Dendritic cell treated with granulocyte-macrophage colony-stimulating factor and Interleukin-4, amounts not matched to agents 40 ng/mL and 50 ng/mL, for 4 days (primary cell): Measurements from ENCODE around the gene FBXO24.

ENCODE experiments used
- H3K27ac Mint-ChIP-seq: one replicate; pipeline ENCODE4 v1.8.0; 2022; ENCODE audit warnings: mild to moderate bottlenecking, mixed read lengths
- H3K27me3 Mint-ChIP-seq: one replicate; pipeline ENCODE4 v1.8.0; 2022; ENCODE audit warnings: mild to moderate bottlenecking, mixed read lengths
- H3K36me3 Mint-ChIP-seq: one replicate; pipeline ENCODE4 v1.8.0; 2022; ENCODE audit warnings: low read depth, mixed read lengths
- H3K4me1 Mint-ChIP-seq: one replicate; pipeline ENCODE4 v1.8.0; 2022; ENCODE audit warnings: low read depth, mixed read lengths
- H3K4me3 Mint-ChIP-seq: one replicate; pipeline ENCODE4 v1.8.0; 2022; ENCODE audit warnings: mild to moderate bottlenecking, moderate library complexity, mixed read lengths
- H3K9me3 Mint-ChIP-seq: one replicate; pipeline ENCODE4 v1.8.0; 2022; ENCODE audit warnings: mixed read lengths
- intact Hi-C: fragments of 100-400 bp; cut with micrococcal nuclease; formaldehyde crosslinking; loops from one replicate; pipeline ENCODE4 v1.15.0; 2022

The FBXO24 gene

GRCh38 chr7:100613412-100614175 is 27.5 kb downstream of the FBXO24 start:
- peaks cover 28% of the 10 kb centered on the region for H3K36me3 Mint-ChIP-seq
- intact Hi-C loops = loop anchor here (2.0 kb wide), 1 partner anchor 13 kb away; no protein-coding TSS in a partner anchor
- peaks cover 2% of the 10 kb centered on the region for H3K27me3 Mint-ChIP-seq
- peak overlapping the region; percentile 68 for H3K27ac Mint-ChIP-seq
- peaks cover 38% of the 10 kb centered on the region for H3K4me1 Mint-ChIP-seq
- H3K4me3 Mint-ChIP-seq = peak overlapping the region; percentile 96
- H3K9me3 Mint-ChIP-seq = no peaks in the 10 kb centered on the region

DNA sequence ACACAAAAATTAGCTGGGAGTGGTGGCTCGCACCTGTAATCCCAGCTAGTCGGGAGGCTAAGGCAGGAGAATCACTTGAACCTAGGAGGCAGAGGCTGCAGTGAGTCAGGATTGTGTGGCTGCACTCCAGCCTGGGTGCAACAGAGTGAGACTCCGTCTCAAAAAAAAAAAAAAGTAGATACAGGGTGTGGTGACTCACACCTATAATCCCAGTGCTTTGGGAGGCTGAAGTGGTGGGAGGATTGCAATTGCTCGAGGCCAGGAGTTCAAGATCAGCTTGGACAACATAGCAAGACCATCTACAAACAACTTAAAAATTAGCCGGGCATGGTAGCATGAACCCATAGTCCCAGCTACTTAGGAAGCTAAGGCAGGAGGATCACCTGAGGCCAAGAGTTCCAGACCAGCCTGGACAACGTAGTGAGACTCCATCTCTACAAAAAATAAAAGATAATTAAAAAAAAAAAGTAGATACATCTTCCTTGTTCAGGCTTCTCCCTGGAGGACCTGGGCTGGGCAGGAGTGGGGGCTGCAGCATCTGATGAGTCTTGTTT is 28.3 kb downstream of the FBXO24 start:
- Mint-ChIP-seq H3K36me3 (peaks cover 28% of the 10 kb centered on the region), H3K4me1 (peaks cover 36% of the 10 kb centered on the region), H3K4me3 (peak overlapping the region; percentile 96), H3K27me3 (peaks cover 2% of the 10 kb centered on the region), H3K27ac (peak overlapping the region; percentile 68), H3K9me3 (no peaks in the 10 kb centered on the region)
- intact Hi-C loops = no loop called here

DNA sequence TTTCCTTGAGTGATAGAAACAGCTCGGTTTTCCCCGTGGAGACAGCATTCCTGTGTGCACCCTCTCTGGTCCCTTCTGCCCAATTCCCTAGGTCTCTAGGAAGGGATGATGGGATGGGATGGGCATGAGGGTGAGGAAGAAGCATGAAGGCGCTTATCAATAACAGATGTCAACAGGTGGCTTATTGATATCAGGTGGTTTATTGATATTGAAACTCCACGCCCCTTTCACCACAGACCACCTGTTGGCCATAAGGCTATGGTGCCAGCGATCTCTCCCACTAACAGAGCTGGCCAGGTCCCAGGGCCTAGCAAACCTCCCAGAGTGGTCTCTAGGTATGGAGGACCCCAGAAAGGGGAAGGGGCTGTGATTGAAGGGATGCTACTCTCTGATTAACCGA is 34.1 kb downstream of the FBXO24 start:
- Mint-ChIP-seq H3K27ac (no peak overlapping the region), H3K27me3 (peaks cover 6% of the 10 kb centered on the region), H3K36me3 (peaks cover 3% of the 10 kb centered on the region), H3K4me1 (peaks cover 13% of the 10 kb centered on the region), H3K9me3 (no peaks in the 10 kb centered on the region), H3K4me3 (no peak overlapping the region)
- intact Hi-C loops = no loop called here

DNA sequence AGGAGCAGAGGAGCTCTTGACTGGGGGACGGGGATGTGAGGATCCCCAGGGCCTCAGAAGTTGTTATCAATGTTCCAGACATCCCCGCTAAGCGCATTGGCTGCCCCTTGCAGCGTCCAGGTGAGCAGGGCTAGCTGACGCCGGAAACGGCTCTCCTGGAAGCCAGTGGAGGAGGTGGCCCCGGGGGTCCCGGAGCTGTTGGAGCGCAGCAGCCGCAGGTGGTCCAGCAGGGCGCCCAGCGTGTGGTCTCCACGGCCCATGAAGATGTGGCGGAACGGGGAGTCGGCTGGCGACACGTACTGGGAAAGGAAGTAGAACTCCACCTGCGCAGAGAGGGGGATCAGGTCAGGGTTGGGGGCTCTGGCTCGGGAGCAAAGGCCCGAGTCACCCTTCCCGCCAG is 34.7 kb downstream of the FBXO24 start:
- intact Hi-C loops = no loop called here
- Mint-ChIP-seq H3K27me3 (peaks cover 12% of the 10 kb centered on the region), H3K4me3 (no peak overlapping the region), H3K27ac (no peak overlapping the region), H3K9me3 (no peaks in the 10 kb centered on the region), H3K4me1 (peaks cover 18% of the 10 kb centered on the region), H3K36me3 (no peaks in the 10 kb centered on the region)

- no peak overlapping the region for H3K4me3 Mint-ChIP-seq
- H3K36me3 Mint-ChIP-seq = no peaks in the 10 kb centered on the region
- intact Hi-C loops = no loop called here
- peak overlapping the region; percentile 18 for H3K27ac Mint-ChIP-seq
- no peaks in the 10 kb centered on the region for H3K9me3 Mint-ChIP-seq
- peaks cover 26% of the 10 kb centered on the region for H3K4me1 Mint-ChIP-seq
- H3K27me3 Mint-ChIP-seq = peaks cover 16% of the 10 kb centered on the region
These were observed 35.4 kb downstream of the FBXO24 start for GRCh38 chr7:100621554-100621953.

DNA sequence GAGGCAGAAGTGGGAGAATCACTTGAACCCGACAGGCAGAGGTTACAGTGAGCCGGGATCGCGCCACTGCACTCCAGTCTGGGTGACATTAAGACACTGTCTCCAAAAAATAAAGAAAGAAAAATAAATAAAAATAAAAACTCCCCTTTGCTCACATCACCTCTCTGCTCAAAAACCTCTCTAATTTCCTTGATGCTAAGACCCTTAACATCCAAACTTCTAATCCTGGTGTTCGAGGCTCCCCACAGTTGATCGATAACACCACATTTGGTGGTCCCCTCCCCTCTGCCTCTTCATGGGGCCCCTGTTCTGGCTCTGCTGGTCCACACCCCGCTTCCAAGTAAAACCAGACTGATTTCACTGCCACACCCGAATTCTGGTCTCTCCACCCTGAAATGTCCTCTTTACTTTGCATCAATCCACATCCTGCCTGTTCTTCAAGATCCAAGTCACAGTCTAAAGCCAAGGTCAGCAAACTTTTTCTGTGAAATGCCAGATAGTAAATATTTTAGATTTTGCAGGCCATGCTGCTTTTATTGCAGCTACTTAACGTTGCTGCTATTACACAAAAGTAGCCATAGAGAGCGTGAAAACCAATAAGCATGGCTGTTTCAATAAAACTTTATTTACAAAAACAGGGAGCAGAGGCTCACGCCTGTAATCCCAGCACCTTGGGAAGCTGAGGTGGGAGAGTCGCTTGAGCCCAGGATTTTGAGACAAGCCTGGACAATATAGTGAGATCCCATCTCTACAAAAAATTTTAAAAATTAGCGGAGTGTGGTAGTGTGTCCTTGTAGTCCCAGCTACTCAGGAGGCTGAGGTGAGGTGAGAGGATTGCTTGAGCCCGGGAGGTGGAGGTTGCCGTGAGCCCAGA is 38.1 kb downstream of the FBXO24 start:
- H3K9me3 Mint-ChIP-seq = no peaks in the 10 kb centered on the region
- H3K27me3 Mint-ChIP-seq = peaks cover 26% of the 10 kb centered on the region
- intact Hi-C loops = no loop called here
- peaks cover 33% of the 10 kb centered on the region for H3K4me1 Mint-ChIP-seq
- H3K27ac Mint-ChIP-seq = peak overlapping the region; percentile 34
- peak overlapping the region; percentile 7 for H3K4me3 Mint-ChIP-seq
- H3K36me3 Mint-ChIP-seq = no peaks in the 10 kb centered on the region

- Mint-ChIP-seq H3K36me3 (no peaks in the 10 kb centered on the region), H3K4me1 (peaks cover 33% of the 10 kb centered on the region), H3K9me3 (no peaks in the 10 kb centered on the region), H3K27me3 (peaks cover 30% of the 10 kb centered on the region), H3K4me3 (no peak overlapping the region), H3K27ac (no peak overlapping the region)
- intact Hi-C loops = loop anchor here (2.0 kb wide), 1 partner anchor 13 kb away; the partner anchor contains the start of gene MOSPD3
These were observed 39.9 kb downstream of the FBXO24 start for GRCh38 chr7:100626055-100626454.

GRCh38 chr7:100626530-100627237 is 40.6 kb downstream of the FBXO24 start:
- H3K36me3 Mint-ChIP-seq = no peaks in the 10 kb centered on the region
- intact Hi-C loops = loop anchor here (2.0 kb wide), 1 partner anchor 14 kb away; the partner anchor contains the start of gene MOSPD3

GRCh38 chr7:100627238-100627549 is 41.1 kb downstream of the FBXO24 start:
- H3K27ac Mint-ChIP-seq = no peak overlapping the region
- H3K4me3 Mint-ChIP-seq = peak overlapping the region; percentile 50
- intact Hi-C loops = loop anchor here (2.0 kb wide), 1 partner anchor 14 kb away; the partner anchor contains the start of gene MOSPD3
- peaks cover 34% of the 10 kb centered on the region for H3K27me3 Mint-ChIP-seq
- no peaks in the 10 kb centered on the region for H3K9me3 Mint-ChIP-seq
- no peaks in the 10 kb centered on the region for H3K36me3 Mint-ChIP-seq
- peaks cover 33% of the 10 kb centered on the region for H3K4me1 Mint-ChIP-seq

More at GRCh38 chr7:100626530-100627237, 40.6 kb downstream of the FBXO24 start:
- no peak overlapping the region for H3K27ac Mint-ChIP-seq
- peaks cover 33% of the 10 kb centered on the region for H3K4me1 Mint-ChIP-seq
- H3K9me3 Mint-ChIP-seq = no peaks in the 10 kb centered on the region
- peaks cover 31% of the 10 kb centered on the region for H3K27me3 Mint-ChIP-seq
- H3K4me3 Mint-ChIP-seq = peak overlapping the region; percentile 63

DNA sequence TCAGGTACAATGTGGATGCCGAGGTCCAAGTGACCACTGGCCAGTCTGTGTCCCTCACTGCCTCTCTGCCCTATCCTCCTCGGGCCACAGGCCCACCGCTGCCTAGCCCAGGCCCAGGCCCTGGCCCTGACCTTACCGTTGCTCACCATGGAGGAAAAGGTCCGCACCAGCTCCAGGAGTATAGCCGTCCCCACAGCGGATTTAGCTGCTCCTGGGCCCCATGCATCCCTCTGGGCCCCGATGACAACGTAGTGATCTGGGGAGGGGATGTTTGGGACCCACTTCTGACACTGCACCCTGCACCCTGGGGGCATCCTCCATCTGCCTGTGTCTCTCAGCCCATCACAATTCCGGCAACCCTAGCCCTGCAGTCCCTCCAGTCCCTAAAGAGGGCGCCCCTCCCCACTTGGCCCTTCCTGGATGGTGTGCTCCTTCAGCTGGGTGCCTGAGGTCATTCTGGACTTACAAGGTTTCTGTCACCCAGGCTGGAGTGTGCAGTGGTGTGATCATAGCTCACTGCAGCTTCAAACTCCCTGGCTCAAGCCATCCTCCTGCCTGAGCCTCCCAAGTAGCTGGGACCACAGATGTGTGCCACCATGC is 43.1 kb downstream of the FBXO24 start:
- no peak overlapping the region for H3K4me3 Mint-ChIP-seq
- H3K4me1 Mint-ChIP-seq = peaks cover 40% of the 10 kb centered on the region
- H3K36me3 Mint-ChIP-seq = no peaks in the 10 kb centered on the region
- intact Hi-C loops = no loop called here
- H3K9me3 Mint-ChIP-seq = no peaks in the 10 kb centered on the region
- peaks cover 44% of the 10 kb centered on the region for H3K27me3 Mint-ChIP-seq
- H3K27ac Mint-ChIP-seq = no peak overlapping the region

- Mint-ChIP-seq H3K27ac (peak overlapping the region; percentile 31), H3K4me3 (no peak overlapping the region), H3K4me1 (peaks cover 39% of the 10 kb centered on the region), H3K27me3 (peaks cover 51% of the 10 kb centered on the region), H3K9me3 (no peaks in the 10 kb centered on the region), H3K36me3 (no peaks in the 10 kb centered on the region)
- intact Hi-C loops = loop anchor here (5.0 kb wide), 1 partner anchor 62 kb away; the partner anchor contains the start of gene GIGYF1
These were observed 43.9 kb downstream of the FBXO24 start for GRCh38 chr7:100630066-100630465.

- Mint-ChIP-seq H3K36me3 (no peaks in the 10 kb centered on the region), H3K27me3 (peaks cover 36% of the 10 kb centered on the region), H3K27ac (peak overlapping the region; percentile 86), H3K4me3 (peak overlapping the region; percentile 87), H3K9me3 (no peaks in the 10 kb centered on the region), H3K4me1 (peaks cover 18% of the 10 kb centered on the region)
- intact Hi-C loops = loop anchor here (1.0 to 5.0 kb wide), 2 partner anchors 40 to 59 kb away; partner anchors contain the start of genes GIGYF1 and GNB2
These were observed 47.0 kb downstream of the FBXO24 start for GRCh38 chr7:100632951-100633717.
